Measurements from ENCODE around the gene IRAK4.

The IRAK4 gene

DNA sequence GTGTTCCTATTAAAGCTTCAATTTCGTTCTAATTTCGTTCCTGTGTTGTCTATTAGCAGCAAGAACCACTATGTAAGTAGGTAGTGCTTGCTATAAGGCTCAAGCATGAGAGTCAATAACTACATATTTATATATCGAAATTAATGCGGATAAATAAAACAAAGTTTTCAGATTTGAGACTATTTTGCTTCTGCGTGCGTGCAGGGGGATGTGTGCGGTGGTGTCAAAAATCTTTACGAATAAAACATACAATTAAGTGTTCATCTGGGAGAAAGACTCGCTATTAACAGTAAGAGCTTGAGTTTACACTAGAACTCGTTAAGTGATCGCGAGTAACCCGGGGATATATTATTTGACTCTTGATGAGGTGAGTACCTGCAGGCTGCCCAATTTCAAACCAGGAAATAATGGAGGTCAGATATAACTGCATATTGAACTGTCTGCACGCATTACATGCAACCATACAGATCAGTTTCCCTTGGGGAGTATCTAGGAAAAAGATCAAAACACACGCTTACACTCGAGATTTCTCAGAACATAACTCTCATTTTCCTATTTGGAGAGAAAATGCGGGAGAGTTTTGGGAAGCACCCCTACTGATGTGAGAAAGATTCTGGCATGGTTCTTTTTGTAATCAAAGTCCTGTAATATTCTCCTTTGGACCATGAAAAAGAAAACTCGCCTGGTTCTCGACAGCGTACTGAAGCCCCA, 46.6 kb downstream of the IRAK4 start:
- Histone ChIP-seq H3K9ac (peak overlapping the region; percentile 88), H3K36me3 (peaks cover 24% of the 10 kb centered on the region), H3K4me3 (peak overlapping the region; percentile 84), H3K27ac (peak overlapping the region; percentile 93), H4K20me1 (peaks cover 31% of the 10 kb centered on the region), H3K9me3 (no peaks in the 10 kb centered on the region), H3K4me2 (peak overlapping the region; percentile 80), H3K27me3 (no peaks in the 10 kb centered on the region), H3K4me1 (peaks cover 24% of the 10 kb centered on the region)
- no peak for TF ChIP-seq Cebpa-rat (IDR thresholded peaks at IDR 0.05)

- H3K27ac ChIP-seq, result peak within 1 kb of the TSS; percentile 93
- no peak for TF ChIP-seq Cebpa-rat (IDR thresholded peaks at IDR 0.05)
- peaks cover 26% of the 10 kb centered on the region for H4K20me1 ChIP-seq
- peak within 1 kb of the TSS; percentile 84 for H3K4me3 ChIP-seq
- peak within 1 kb of the TSS; percentile 80 for H3K4me2 ChIP-seq
- H3K4me1 ChIP-seq, result peaks cover 24% of the 10 kb centered on the region
- H3K9me3 ChIP-seq, result no peaks in the 10 kb centered on the region
- peak within 1 kb of the TSS; percentile 88 for H3K9ac ChIP-seq
- no peaks in the 10 kb centered on the region for H3K27me3 ChIP-seq
- H3K36me3 ChIP-seq, result peaks cover 16% of the 10 kb centered on the region
Observed at GRCh38 chr12:43805860-43806736, 47.3 kb downstream of the IRAK4 start, which contains the start of gene TWF1. TWF1 (minus strand) TSS chr12:43806317; CDS start chr12:43806245, 72 bp downstream.

GRCh38 chr12:43806737-43807072, 48.0 kb downstream of the IRAK4 start:
- Histone ChIP-seq H3K4me3 (peak overlapping the region; percentile 84), H3K9ac (peak overlapping the region; percentile 88), H3K9me3 (no peaks in the 10 kb centered on the region), H3K27me3 (no peaks in the 10 kb centered on the region), H3K27ac (peak overlapping the region; percentile 93), H4K20me1 (peaks cover 26% of the 10 kb centered on the region), H3K4me1 (peaks cover 24% of the 10 kb centered on the region), H3K36me3 (peaks cover 11% of the 10 kb centered on the region), H3K4me2 (peak overlapping the region; percentile 72)
- TF ChIP-seq Cebpa-rat (IDR thresholded peaks at IDR 0.05), result no peak

DNA sequence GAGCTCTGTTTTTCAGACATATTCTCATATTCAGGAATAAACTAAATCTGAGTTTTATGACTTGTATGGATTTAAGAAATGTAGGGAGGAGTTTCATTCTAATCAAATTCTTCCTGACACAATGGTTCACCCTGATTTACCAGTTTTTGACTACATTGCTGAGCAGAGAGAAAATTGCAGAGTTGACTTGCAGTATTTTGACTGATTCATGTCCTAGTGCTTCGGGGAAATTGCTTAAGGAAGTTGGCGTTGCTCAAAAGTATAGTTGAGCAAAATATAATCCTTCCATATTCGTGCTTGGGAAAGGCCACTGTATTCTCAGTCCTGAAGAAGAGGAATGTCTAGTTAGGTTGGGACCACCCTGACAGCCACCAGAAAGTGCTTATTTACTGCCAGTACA, 48.6 kb downstream of the IRAK4 start:
- no peaks in the 10 kb centered on the region for H3K27me3 ChIP-seq
- H3K4me3 ChIP-seq, result no peak overlapping the region
- H3K4me2 ChIP-seq, result peak overlapping the region; percentile 72
- peaks cover 24% of the 10 kb centered on the region for H3K4me1 ChIP-seq
- H3K9ac ChIP-seq, result no peak overlapping the region
- no peaks in the 10 kb centered on the region for H3K9me3 ChIP-seq
- H4K20me1 ChIP-seq, result peaks cover 26% of the 10 kb centered on the region
- no peak for TF ChIP-seq Cebpa-rat (IDR thresholded peaks at IDR 0.05)
- peaks cover 5% of the 10 kb centered on the region; the same call in 1 of the 2 replicates for H3K36me3 ChIP-seq
- no peak overlapping the region for H3K27ac ChIP-seq

- Histone ChIP-seq H4K20me1 (no peaks in the 10 kb centered on the region), H3K27me3 (no peaks in the 10 kb centered on the region; the same call in 1 of the 2 replicates), H3K36me3 (no peaks in the 10 kb centered on the region), H3K4me2 (no peak overlapping the region), H3K27ac (no peak overlapping the region), H3K4me3 (no peak overlapping the region), H3K4me1 (no peaks in the 10 kb centered on the region; the same call in 1 of the 2 replicates), H3K9me3 (no peaks in the 10 kb centered on the region), H3K9ac (no peak overlapping the region)
- no peak for TF ChIP-seq Cebpa-rat (IDR thresholded peaks at IDR 0.05)
Observed at GRCh38 chr12:43812057-43812456, 53.3 kb downstream of the IRAK4 start.

DNA sequence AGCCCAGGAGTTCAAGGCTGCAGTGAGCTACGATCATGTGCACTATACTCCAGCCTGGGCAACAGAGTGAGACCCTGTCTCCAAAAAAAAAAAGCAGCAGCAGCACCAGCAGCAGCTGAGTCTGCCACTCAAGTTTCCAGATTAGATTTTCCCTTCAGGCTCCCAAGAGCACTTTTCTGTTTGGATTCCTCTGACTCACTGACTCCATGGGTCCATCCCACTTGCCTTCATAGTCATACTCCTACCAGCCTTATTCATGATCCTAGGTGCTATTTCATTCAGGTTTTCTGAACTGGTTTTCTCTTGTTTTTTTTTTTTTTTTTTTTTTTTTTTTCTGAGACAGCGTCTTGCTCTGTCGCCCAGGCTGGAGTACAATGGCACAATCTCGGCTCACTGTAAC, 54.2 kb downstream of the IRAK4 start:
- no peak overlapping the region for H3K4me3 ChIP-seq
- no peaks in the 10 kb centered on the region for H3K36me3 ChIP-seq
- H3K4me2 ChIP-seq, result no peak overlapping the region
- H3K4me1 ChIP-seq, result no peaks in the 10 kb centered on the region
- H3K27ac ChIP-seq, result no peak overlapping the region
- H4K20me1 ChIP-seq, result no peaks in the 10 kb centered on the region
- no peaks in the 10 kb centered on the region for H3K9me3 ChIP-seq
- no peaks in the 10 kb centered on the region; the same call in 1 of the 2 replicates for H3K27me3 ChIP-seq
- H3K9ac ChIP-seq, result no peak overlapping the region
- TF ChIP-seq Cebpa-rat (IDR thresholded peaks at IDR 0.05), result no peak

DNA sequence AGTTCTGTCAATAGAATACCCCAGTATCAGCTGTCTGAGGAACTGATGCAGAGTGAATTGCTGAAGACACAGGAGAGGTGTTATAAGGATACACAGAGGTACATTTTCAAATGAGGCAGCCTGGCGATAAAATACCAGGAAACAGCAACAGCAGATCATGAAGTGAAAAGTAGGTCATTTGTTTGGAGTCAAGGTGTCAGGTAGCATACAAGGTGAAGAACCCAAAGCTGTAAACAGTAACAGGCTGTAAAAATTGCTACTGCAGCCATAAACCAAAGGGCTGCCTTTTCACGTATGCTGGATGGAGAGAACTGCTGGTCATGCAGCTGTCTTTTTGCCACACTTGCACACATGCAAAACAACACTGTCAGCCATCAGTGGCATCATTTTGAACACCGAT, 56.7 kb downstream of the IRAK4 start:
- Histone ChIP-seq H3K27me3 (no peaks in the 10 kb centered on the region; the same call in 1 of the 2 replicates), H3K9ac (no peak overlapping the region), H3K4me3 (no peak overlapping the region), H3K9me3 (no peaks in the 10 kb centered on the region), H3K4me1 (no peaks in the 10 kb centered on the region), H3K36me3 (no peaks in the 10 kb centered on the region), H3K27ac (no peak overlapping the region), H3K4me2 (no peak overlapping the region), H4K20me1 (no peaks in the 10 kb centered on the region)
- TF ChIP-seq Cebpa-rat (IDR thresholded peaks at IDR 0.05), result no peak

GRCh38 chr12:43816168-43816567, 57.4 kb downstream of the IRAK4 start:
- Histone ChIP-seq H4K20me1 (no peaks in the 10 kb centered on the region), H3K36me3 (no peaks in the 10 kb centered on the region), H3K9ac (no peak overlapping the region), H3K4me2 (no peak overlapping the region), H3K9me3 (no peaks in the 10 kb centered on the region), H3K27me3 (no peaks in the 10 kb centered on the region; the same call in 1 of the 2 replicates), H3K4me1 (no peaks in the 10 kb centered on the region), H3K4me3 (no peak overlapping the region), H3K27ac (no peak overlapping the region)
- no peak for TF ChIP-seq Cebpa-rat (IDR thresholded peaks at IDR 0.05)

GRCh38 chr12:43824207-43824775, 65.5 kb downstream of the IRAK4 start:
- H3K9ac ChIP-seq, result no peak overlapping the region
- no peaks in the 10 kb centered on the region for H3K9me3 ChIP-seq
- no peaks in the 10 kb centered on the region for H3K27me3 ChIP-seq
- TF ChIP-seq Cebpa-rat (IDR thresholded peaks at IDR 0.05), result no peak
- H3K4me1 ChIP-seq, result no peaks in the 10 kb centered on the region
- no peaks in the 10 kb centered on the region for H4K20me1 ChIP-seq
- H3K27ac ChIP-seq, result no peak overlapping the region
- H3K36me3 ChIP-seq, result no peaks in the 10 kb centered on the region
- H3K4me2 ChIP-seq, result no peak overlapping the region
- no peak overlapping the region for H3K4me3 ChIP-seq

- no peak overlapping the region for H3K4me2 ChIP-seq
- H3K36me3 ChIP-seq, result no peaks in the 10 kb centered on the region
- H3K27ac ChIP-seq, result no peak overlapping the region
- no peaks in the 10 kb centered on the region for H3K27me3 ChIP-seq
- H4K20me1 ChIP-seq, result no peaks in the 10 kb centered on the region
- no peak overlapping the region for H3K4me3 ChIP-seq
- no peak overlapping the region for H3K9ac ChIP-seq
- no peak for TF ChIP-seq Cebpa-rat (IDR thresholded peaks at IDR 0.05)
- H3K9me3 ChIP-seq, result no peaks in the 10 kb centered on the region
- no peaks in the 10 kb centered on the region for H3K4me1 ChIP-seq
Observed at GRCh38 chr12:43826681-43827080, 67.9 kb downstream of the IRAK4 start.

All from BLaER1 (cell line).